ENCODE data around the gene GPC6. TPM values are rescaled to one million over a fixed set of nuclear protein-coding genes. Genes with fewer than 3 reads are reported as not detected.

GPC6 gene
- total RNA-seq, 1 donor from 2014 or later, result 0.96 TPM

GRCh38 chr13:94139393-94139995 is 912.9 kb downstream of the GPC6 start:
- ATAC-seq, result no peak

- ATAC-seq, result no peak
Observed at GRCh38 chr13:94140027-94140426, 913.4 kb downstream of the GPC6 start.

- ATAC-seq, result no peak
Observed at GRCh38 chr13:94140511-94140910, 913.9 kb downstream of the GPC6 start.

- ATAC-seq, result no peak
Observed at GRCh38 chr13:94143624-94144350, 917.2 kb downstream of the GPC6 start.

GRCh38 chr13:94145966-94146365 is 919.4 kb downstream of the GPC6 start:
- no peak for ATAC-seq

GRCh38 chr13:94153586-94153985 is 927.0 kb downstream of the GPC6 start:
- no peak for ATAC-seq

- no peak for ATAC-seq
Observed at GRCh38 chr13:94154367-94154766, 927.8 kb downstream of the GPC6 start.

- ATAC-seq, result no peak
Observed at GRCh38 chr13:94157705-94158218, 931.2 kb downstream of the GPC6 start.

GRCh38 chr13:94160875-94161274 is 934.3 kb downstream of the GPC6 start:
- ATAC-seq, result no peak

- ATAC-seq, result no peak
Observed at GRCh38 chr13:94162289-94162688, 935.7 kb downstream of the GPC6 start.

- ATAC-seq, result no peak
Observed at GRCh38 chr13:94163535-94163934, 936.9 kb downstream of the GPC6 start.

GRCh38 chr13:94168783-94169453 is 942.3 kb downstream of the GPC6 start:
- no peak for ATAC-seq

- ATAC-seq, result no peak
Observed at GRCh38 chr13:94169454-94170144, 943.0 kb downstream of the GPC6 start.

GRCh38 chr13:94170145-94170571 is 943.6 kb downstream of the GPC6 start:
- ATAC-seq, result no peak

GRCh38 chr13:94172416-94172815 is 945.8 kb downstream of the GPC6 start:
- ATAC-seq, result no peak

GRCh38 chr13:94173312-94173854 is 946.8 kb downstream of the GPC6 start:
- ATAC-seq, result no peak

GRCh38 chr13:94174009-94174408 is 947.4 kb downstream of the GPC6 start:
- no peak for ATAC-seq

- ATAC-seq, result no peak
Observed at GRCh38 chr13:94175076-94175475, 948.5 kb downstream of the GPC6 start.

GRCh38 chr13:94176561-94176960 is 950.0 kb downstream of the GPC6 start:
- no peak for ATAC-seq

- ATAC-seq, result no peak
Observed at GRCh38 chr13:94177041-94177440, 950.4 kb downstream of the GPC6 start.

- ATAC-seq, result no peak
Observed at GRCh38 chr13:94178625-94179244, 952.1 kb downstream of the GPC6 start.

GRCh38 chr13:94181461-94182107 is 955.0 kb downstream of the GPC6 start:
- no peak for ATAC-seq

Measured in esophagus mucosa (tissue), 1 donor.